Activated CD8-positive, alpha-beta T cell treated with anti-CD3 and anti-CD28 coated beads for 36 hours (primary cell): Measurements from ENCODE around the gene ZNF112. TPM values are rescaled to one million over a fixed set of nuclear protein-coding genes. Genes with fewer than 3 reads are reported as not detected.
"Not testable (repeated sequence)": the region's sequence is repeated elsewhere in the genome, so short reads cannot be mapped to it uniquely, and the experiment has no call there.

Source experiments
- ATAC-seq: fragments of 200-7000 bp; cut with Tn5 transposase; one replicate; pipeline ENCODE4 v1.10.0; 2021; ENCODE audit warnings: mild to moderate bottlenecking, moderate library complexity
- CTCF ChIA-PET: fragments of 350-600 bp; sonication (Branson Sonifier 250); formaldehyde crosslinking; loops from one replicate; lab custom pipeline; 2021; ENCODE audit warnings: antibody characterized with exemption; lab: Charles Lee
- POLR2A ChIA-PET: fragments of 350-600 bp; sonication (Branson Sonifier 250); formaldehyde crosslinking; loops from one replicate; lab custom pipeline; 2021; ENCODE audit warnings: antibody characterized with exemption; lab: Charles Lee
- DNase-seq: peaks from one replicate; pipeline ENCODE4 v3.0.0-alpha.2; 2020
- H3K27ac Mint-ChIP-seq: one replicate; pipeline ENCODE4 v1.8.0; 2021; ENCODE audit warnings: mild to moderate bottlenecking, mixed read lengths
- H3K27me3 Mint-ChIP-seq: one replicate; pipeline ENCODE4 v1.8.0; 2021; ENCODE audit warnings: mixed read lengths
- H3K36me3 Mint-ChIP-seq: one replicate; pipeline ENCODE4 v1.8.0; 2021; ENCODE audit warnings: low read depth, mixed read lengths
- H3K4me1 Mint-ChIP-seq: one replicate; pipeline ENCODE4 v1.8.0; 2021; ENCODE audit warnings: low read depth, mixed read lengths
- H3K4me3 Mint-ChIP-seq: one replicate; pipeline ENCODE4 v1.8.0; 2021; ENCODE audit warnings: mild to moderate bottlenecking, moderate library complexity, mixed read lengths
- H3K9me3 Mint-ChIP-seq: one replicate; pipeline ENCODE4 v1.8.0; 2021; ENCODE audit warnings: mixed read lengths
- intact Hi-C: fragments of 100-400 bp; cut with micrococcal nuclease; formaldehyde crosslinking; loops from one replicate; pipeline ENCODE4 v1.10.0; 2022
- total RNA-seq, 2 experiments: library from RNA; stranded (reverse); gene quantifications; one replicate each; pipeline ENCODE4 v1.2.3, GENCODE V29; 2021
- TF ChIP-seq, protein P1 (sequence below): fragments of 200-600 bp; IDR thresholded peaks from one replicate; pipeline ENCODE4 v1.8.0; 2022; ENCODE audit warnings: antibody characterized with exemption, mild to moderate bottlenecking

ZNF112 gene
- total RNA-seq, 2 experiments from 2014 or later = 0.11 TPM; not detected in 1

DNA sequence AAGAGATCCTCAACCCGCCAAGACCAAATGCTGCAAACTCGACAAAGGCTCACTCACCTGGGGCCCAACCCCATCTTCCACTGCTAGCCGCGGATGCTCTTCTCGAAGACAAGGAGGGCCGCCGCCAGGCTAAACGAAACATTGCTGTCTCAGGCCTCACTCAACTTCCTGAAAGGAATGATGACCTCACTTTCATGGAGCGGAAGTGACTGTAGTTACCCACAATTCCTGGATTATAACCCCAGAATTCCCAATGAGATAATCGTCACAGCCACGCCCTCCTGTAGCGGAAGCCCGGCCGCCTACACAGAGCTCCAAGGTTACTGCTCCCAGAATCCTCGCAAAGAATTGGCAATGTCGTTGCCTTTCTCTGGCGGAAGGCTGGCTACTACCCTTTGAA is 10.5 kb upstream of the ZNF112 start:
- H3K4me1 Mint-ChIP-seq = no peaks in the 10 kb centered on the region
- H3K27ac Mint-ChIP-seq = no peak overlapping the region
- H3K36me3 Mint-ChIP-seq = peaks cover 5% of the 10 kb centered on the region
- ChIA-PET CTCF (no interaction called here), POLR2A (no interaction called here)
- H3K27me3 Mint-ChIP-seq = no peaks in the 10 kb centered on the region
- TF ChIP-seq, protein P1, sequence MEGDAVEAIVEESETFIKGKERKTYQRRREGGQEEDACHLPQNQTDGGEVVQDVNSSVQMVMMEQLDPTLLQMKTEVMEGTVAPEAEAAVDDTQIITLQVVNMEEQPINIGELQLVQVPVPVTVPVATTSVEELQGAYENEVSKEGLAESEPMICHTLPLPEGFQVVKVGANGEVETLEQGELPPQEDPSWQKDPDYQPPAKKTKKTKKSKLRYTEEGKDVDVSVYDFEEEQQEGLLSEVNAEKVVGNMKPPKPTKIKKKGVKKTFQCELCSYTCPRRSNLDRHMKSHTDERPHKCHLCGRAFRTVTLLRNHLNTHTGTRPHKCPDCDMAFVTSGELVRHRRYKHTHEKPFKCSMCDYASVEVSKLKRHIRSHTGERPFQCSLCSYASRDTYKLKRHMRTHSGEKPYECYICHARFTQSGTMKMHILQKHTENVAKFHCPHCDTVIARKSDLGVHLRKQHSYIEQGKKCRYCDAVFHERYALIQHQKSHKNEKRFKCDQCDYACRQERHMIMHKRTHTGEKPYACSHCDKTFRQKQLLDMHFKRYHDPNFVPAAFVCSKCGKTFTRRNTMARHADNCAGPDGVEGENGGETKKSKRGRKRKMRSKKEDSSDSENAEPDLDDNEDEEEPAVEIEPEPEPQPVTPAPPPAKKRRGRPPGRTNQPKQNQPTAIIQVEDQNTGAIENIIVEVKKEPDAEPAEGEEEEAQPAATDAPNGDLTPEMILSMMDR = no peak
- intact Hi-C loops = no loop called here
- H3K9me3 Mint-ChIP-seq = peaks cover 23% of the 10 kb centered on the region
- no peak for ATAC-seq
- DNase-seq = no peak
- H3K4me3 Mint-ChIP-seq = no peak overlapping the region

DNA sequence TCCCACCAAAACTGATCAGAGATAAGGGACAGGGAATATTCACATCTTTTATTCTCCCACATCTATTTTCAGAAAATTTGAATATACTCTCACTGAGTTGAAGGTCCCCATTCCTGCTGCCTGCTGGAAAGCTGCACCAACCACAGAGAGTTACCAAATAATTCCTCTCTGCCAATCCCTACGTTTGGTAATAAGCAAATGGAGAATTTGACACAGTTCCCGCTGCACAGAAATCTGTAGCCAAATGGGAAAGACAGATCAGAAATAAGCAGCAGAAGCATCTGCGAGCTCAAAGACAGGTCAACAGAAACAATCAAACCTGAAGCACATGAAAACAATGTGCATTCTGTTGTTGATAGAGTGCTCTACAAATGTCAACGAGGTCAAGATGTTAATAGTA is 9.9 kb downstream of the ZNF112 start:
- no peaks in the 10 kb centered on the region for H3K4me1 Mint-ChIP-seq
- no peak overlapping the region for H3K4me3 Mint-ChIP-seq
- peaks cover 8% of the 10 kb centered on the region for H3K36me3 Mint-ChIP-seq
- POLR2A ChIA-PET = no interaction called here
- DNase-seq (no peak), ATAC-seq (no peak)
- CTCF ChIA-PET = no interaction called here
- intact Hi-C loops = no loop called here
- H3K27ac Mint-ChIP-seq = no peak overlapping the region
- TF ChIP-seq, protein P1 = no peak
- peaks cover 19% of the 10 kb centered on the region for H3K9me3 Mint-ChIP-seq
- H3K27me3 Mint-ChIP-seq = peaks cover 1% of the 10 kb centered on the region

DNA sequence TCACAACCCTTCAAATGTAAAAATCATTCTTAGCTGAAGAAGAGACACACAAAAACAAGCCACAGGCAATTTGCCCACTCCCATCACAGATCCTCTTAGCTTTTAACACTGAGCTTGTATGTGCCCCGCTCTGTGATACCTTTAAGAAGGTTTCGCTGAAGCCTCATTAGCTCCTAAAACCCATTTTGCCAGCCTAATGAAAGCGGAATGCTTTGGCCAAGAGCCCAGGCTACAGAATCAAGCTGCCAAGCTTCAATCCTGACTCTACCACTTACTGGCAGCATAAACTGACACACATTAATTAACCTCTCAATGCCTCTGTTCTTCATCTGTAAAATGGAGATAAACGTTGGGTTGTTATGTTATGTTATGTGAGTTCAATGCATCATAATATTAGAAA is 10.5 kb downstream of the ZNF112 start:
- DNase-seq (no peak), ATAC-seq (no peak)
- CTCF ChIA-PET = no interaction called here
- TF ChIP-seq, protein P1 = no peak
- H3K4me3 Mint-ChIP-seq = no peak overlapping the region
- POLR2A ChIA-PET = no interaction called here
- H3K4me1 Mint-ChIP-seq = no peaks in the 10 kb centered on the region
- H3K36me3 Mint-ChIP-seq = peaks cover 8% of the 10 kb centered on the region
- H3K27ac Mint-ChIP-seq = no peak overlapping the region
- H3K27me3 Mint-ChIP-seq = no peaks in the 10 kb centered on the region
- H3K9me3 Mint-ChIP-seq = peaks cover 17% of the 10 kb centered on the region
- intact Hi-C loops = no loop called here

DNA sequence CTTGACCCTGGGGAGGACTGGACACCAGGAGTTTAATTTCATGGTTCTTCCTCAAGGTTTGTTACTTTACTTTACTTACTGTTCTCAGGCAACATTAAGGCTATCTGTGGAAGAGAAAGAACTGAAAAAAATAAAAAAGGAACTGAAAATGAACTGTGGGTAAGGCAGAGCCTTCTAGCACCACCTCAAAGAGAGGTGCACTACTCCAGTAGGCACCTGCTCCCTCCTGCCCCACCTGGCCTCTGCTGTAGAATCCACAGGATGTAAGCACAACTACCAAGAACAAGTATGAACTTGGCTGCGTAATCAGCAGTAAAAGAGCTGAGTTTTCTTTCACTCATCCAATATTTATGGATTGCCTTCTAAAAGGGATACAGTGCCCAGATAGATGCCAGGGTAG is 12.2 kb downstream of the ZNF112 start:
- TF ChIP-seq, protein P1 = no peak
- H3K4me3 Mint-ChIP-seq = no peak overlapping the region
- ChIA-PET POLR2A (no interaction called here), CTCF (no interaction called here)
- no peaks in the 10 kb centered on the region for H3K4me1 Mint-ChIP-seq
- DNase-seq (no peak), ATAC-seq (no peak)
- H3K36me3 Mint-ChIP-seq = peaks cover 4% of the 10 kb centered on the region
- no peak overlapping the region for H3K27ac Mint-ChIP-seq
- H3K9me3 Mint-ChIP-seq = peaks cover 16% of the 10 kb centered on the region
- H3K27me3 Mint-ChIP-seq = no peaks in the 10 kb centered on the region
- intact Hi-C loops = no loop called here

DNA sequence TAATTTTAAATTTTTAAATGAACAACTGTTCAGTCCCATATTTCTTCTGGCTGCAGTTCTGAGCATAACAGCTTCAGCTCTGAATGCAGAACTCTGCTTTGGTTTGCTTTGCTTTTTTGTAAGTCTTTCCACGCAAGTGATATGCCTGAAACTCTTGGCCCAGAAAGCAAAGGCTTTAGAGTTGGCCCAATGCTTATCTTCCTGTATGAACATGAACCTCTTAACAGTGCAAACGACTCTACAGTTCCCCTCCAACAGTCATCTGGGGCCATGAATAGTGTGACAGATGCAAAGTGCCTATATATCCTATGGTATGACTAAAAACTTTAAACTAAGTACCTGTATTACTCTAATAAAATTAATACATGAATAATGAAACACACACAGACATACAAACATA is 14.7 kb downstream of the ZNF112 start:
- ChIA-PET POLR2A (no interaction called here), CTCF (no interaction called here)
- no peak for DNase-seq
- H3K9me3 Mint-ChIP-seq = peaks cover 18% of the 10 kb centered on the region
- H3K4me3 Mint-ChIP-seq = no peak overlapping the region
- TF ChIP-seq, protein P1 = no peak
- peaks cover 2% of the 10 kb centered on the region for H3K36me3 Mint-ChIP-seq
- ATAC-seq = no peak
- no peaks in the 10 kb centered on the region for H3K27me3 Mint-ChIP-seq
- intact Hi-C loops = no loop called here
- no peak overlapping the region for H3K27ac Mint-ChIP-seq
- H3K4me1 Mint-ChIP-seq = no peaks in the 10 kb centered on the region

DNA sequence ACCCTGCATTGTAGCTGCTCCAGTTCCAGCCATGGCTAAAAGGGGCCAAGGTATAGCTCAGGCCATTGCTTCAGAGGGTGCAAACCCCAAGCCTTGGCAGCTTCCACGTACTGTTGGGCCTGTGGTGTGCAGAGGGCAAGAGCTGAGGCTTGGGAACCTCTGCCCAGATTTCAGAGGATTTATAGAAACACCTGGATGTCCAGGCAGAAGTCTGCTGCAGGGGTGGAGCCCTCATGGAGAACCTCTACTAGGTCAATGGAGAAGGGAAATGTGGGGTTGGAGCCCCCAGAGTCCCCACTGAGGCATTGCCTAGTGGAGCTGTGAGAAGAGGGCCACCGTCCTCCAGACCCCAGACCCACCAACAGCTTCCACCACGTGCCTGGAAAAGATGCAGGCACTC is 21.8 kb downstream of the ZNF112 start:
- POLR2A ChIA-PET, CTCF ChIA-PET: not testable (repeated sequence)
- H3K9me3 Mint-ChIP-seq = peaks cover 43% of the 10 kb centered on the region

More for the DNA sequence above, 21.8 kb downstream of the ZNF112 start:
- H3K36me3 Mint-ChIP-seq = peaks cover 20% of the 10 kb centered on the region
- DNase-seq, H3K27ac Mint-ChIP-seq, H3K27me3 Mint-ChIP-seq, H3K4me3 Mint-ChIP-seq, H3K4me1 Mint-ChIP-seq, intact Hi-C loops, ATAC-seq: not testable (repeated sequence)
